ENCODE data around the gene FOXO6.
A peak's percentile ranks its signal among the peaks of the same experiment; 100 is the strongest.

The FOXO6 gene

GRCh38 chr1:41383094-41383852, 22.0 kb downstream of the FOXO6 start:
- peak; percentile 23 to 43 for DNase-seq (ENCODE audit: low read depth in 2 of 2)

- no peak for DNase-seq (ENCODE audit: low read depth in 2 of 2)
Measured at GRCh38 chr1:41384579-41384978, 23.3 kb downstream of the FOXO6 start.

GRCh38 chr1:41385398-41386195, 24.4 kb downstream of the FOXO6 start:
- no peak for DNase-seq (ENCODE audit: low read depth in 2 of 2)

DNA sequence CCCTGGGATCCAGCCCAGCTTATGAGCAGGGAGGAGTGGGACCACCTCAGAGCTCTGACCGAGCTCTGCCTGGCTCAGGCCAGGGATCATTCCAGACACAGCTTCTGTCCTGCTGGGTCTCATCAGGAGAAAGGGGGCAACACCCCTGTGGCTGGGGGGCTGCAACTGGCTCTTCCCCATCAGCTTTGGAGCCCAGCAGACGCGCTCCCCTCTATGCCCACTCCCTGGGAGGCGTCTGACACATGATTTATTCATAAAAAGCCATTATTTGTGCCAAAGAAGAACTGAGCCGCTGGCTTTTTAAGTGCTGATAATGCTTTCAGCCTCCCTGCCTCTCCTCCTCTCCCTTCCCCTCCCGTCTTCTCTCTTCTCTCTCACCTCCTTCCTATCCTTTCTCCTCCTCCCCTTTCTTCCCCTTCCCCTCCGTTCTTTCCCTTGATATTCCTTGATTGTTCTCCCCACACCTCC, 25.0 kb downstream of the FOXO6 start:
- no peak for DNase-seq (ENCODE audit: low read depth in 2 of 2)

DNA sequence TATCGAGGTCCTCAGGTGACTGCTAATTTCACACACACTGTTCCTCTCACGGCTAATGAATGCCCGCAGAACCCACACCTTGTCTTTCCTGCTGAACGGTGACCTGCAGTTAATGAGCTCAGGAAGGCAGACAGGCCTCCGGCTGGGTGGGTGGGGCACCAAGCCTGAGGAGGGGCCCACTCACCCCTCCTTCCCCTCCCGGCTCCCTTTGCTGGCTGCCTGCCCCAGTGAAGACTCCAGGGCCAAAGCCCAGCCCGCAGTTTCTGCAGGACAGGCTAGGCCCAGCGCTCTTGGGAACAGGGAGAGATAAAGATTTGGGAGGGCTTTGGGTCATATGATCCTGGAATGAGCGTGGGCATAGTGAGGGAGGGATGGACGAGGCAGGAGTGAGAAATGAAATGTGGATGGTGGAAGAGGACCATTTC, 26.4 kb downstream of the FOXO6 start:
- DNase-seq (ENCODE audit: low read depth in 2 of 2), result no peak

GRCh38 chr1:41388510-41388909, 27.3 kb downstream of the FOXO6 start:
- DNase-seq (ENCODE audit: low read depth in 2 of 2), result no peak

DNA sequence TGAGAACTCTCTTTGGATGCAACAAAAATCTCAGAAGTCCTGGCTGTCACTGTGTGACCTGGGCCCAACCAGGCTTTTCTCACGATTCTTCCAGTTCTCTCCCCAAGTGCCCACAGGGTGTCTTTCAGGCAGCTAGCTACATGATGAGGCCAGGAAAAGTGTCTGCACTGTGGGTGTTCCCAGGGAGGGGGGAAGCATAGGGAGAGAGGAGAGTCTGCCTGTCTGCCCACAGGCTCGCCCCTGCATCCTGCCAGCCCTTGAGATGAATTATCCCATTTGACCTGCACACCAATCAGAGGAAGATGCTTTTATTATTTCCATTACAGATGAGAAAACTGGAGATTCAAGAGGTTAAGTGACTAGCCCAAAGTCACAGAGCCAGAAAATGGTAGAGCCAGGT, 27.8 kb downstream of the FOXO6 start:
- no peak for DNase-seq (ENCODE audit: low read depth in 2 of 2)

DNA sequence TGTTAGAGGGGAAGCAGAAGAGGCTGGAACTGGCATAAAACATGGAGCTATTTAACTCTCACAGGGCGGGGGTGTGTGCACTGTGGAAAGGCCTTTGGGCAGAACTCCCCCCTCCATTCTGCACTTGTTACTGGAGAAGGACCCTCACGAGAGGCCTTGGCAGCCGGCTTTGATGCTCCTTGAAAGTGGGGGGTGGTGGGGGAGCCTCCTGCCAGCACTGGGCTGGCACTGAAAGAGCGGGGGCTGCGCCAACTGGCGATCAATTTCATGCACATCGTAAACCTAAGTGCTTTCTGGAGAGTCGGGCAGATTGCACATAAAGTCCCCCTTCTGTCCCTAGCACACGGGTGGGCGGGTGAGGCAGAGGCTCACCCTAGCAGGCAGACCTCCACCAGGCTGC, 28.9 kb downstream of the FOXO6 start:
- DNase-seq (ENCODE audit: low read depth in 2 of 2), result no peak

- no peak for DNase-seq (ENCODE audit: low read depth in 2 of 2)
Measured at GRCh38 chr1:41390573-41390972, 29.3 kb downstream of the FOXO6 start.

- DNase-seq (ENCODE audit: low read depth in 2 of 2), result no peak
Measured at GRCh38 chr1:41391834-41392527, 30.7 kb downstream of the FOXO6 start.

GRCh38 chr1:41392528-41392924, 31.3 kb downstream of the FOXO6 start:
- no peak for DNase-seq (ENCODE audit: low read depth in 2 of 2)

GRCh38 chr1:41393716-41394368, 32.6 kb downstream of the FOXO6 start:
- no peak for DNase-seq (ENCODE audit: low read depth in 2 of 2)

DNA sequence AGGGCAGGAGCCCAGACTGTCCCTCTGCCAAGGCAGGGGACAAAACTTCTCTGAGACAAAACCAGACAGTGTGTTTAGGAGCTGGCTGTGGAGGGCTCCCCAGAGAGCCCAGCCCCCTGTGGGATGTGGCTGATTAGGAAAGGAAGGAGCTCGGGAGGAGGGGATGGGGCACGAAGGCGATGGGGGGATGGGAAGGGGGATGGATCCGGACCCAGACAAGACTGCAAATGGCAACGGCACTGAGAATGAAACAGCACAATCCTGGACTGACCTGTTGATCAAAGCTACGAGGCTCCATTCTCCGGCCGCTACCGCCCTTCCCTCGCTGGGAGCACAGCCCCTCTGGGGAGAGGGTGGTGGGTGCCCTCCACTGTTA, 33.1 kb downstream of the FOXO6 start:
- DNase-seq (ENCODE audit: low read depth in 2 of 2), result no peak

DNA sequence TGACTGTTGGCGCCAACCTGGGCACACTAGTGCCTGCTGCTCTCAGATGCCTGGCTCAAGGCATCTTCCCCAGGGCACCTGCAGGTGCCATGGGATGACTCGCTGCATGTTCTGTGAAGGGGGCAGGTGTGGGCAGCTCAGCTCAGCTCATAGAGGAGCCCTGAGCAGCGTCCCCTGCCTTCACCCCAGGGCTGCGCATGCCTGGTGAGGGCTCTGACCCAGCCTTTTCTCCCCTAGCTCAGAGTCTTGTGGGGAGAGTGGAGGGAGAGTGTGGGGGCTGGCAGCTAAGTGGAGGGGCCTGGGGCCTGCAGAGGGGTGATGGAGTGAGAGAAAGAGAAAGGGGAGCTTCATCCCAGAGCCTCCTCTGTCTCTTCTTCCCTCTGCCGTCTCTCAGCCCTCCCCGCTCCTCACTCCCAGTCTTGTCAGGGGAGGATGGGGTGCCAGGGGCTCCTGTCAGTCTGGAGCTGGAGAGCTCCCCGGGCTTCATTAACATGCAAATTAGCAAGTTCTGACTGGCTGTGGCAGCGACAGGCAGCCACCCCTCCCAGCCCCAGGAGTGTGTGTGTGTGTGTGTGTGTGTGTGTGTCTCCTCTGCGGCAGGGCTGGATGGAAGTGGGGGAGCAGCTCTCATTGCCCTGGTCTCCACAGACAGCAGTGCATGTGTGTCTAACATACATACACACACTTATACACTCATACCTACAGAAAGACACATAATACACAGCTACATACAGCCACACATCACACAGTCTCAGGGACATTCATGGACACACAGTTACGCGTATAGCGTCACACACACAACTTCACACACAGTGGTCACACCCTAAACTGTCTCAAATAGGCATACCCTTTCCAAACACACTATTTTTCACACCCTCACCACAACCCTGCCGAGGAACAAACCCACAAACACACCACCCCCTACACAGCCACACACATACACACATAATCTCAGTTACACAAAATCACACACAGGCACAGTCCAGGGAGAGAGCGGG, 34.0 kb downstream of the FOXO6 start:
- no peak for DNase-seq (ENCODE audit: low read depth in 2 of 2)

GRCh38 chr1:41396084-41396483, 34.9 kb downstream of the FOXO6 start:
- DNase-seq (ENCODE audit: low read depth in 2 of 2), result no peak

GRCh38 chr1:41397020-41397419, 35.8 kb downstream of the FOXO6 start:
- no peak for DNase-seq (ENCODE audit: low read depth in 2 of 2)

- no peak for DNase-seq (ENCODE audit: low read depth in 2 of 2)
Measured at GRCh38 chr1:41397753-41398330, 36.6 kb downstream of the FOXO6 start.

DNA sequence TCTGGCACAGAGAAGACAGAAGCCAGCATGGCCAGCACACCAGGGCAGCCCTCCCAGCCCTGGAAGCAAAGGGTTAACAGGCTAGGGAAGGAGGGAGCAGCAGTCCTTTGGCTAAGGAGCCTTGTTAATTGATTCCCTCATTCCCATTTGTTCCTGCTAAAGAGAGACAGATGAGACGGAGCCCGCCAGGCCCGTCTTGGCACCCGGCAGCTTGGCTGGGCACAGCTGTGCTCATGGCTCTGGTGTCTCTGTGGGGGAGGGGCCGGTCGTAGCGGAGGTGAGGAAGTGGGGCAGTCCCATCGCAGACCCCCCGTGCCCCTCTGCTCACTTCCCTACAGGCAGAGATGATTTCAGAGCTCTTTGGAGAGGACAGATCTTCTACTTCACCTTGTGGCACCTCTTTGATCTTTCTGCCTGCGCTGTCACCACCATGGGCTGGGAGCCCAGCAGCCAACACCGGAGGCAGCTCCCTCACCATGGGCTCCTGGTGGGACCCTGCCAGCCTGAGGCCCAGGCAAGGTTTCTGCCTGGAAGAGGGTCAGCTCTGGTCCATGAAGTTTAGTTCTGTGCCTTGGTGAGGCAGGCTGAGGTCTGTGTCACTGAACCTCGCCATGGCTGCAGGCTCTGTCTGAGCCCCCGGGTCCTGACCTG, 38.0 kb downstream of the FOXO6 start:
- DNase-seq (ENCODE audit: low read depth in 2 of 2), result no peak

GRCh38 chr1:41400225-41400624, 39.0 kb downstream of the FOXO6 start:
- DNase-seq (ENCODE audit: low read depth in 2 of 2), result no peak

DNA sequence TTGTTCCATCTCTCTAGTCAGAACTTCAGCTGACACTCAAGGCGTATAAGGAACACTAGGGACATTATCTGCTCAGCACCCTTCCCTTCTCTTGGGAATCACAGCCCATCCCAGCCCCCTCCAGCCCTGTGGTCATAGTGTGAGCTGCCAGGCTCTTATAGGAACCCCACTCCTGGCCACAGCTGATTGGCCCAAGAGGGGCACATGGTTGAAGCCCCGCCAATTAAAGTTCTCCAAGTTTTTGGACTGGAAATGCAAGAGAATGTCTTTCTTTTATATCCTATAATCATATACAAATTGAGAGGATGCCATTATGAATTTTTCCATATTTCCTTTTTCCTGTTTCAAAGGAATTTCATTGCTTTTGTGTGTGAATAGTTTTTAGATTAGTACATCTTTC, 40.7 kb downstream of the FOXO6 start:
- no peak for DNase-seq (ENCODE audit: low read depth in 2 of 2)
